Measurements from ENCODE around the gene OR52B6. TPM values are rescaled to one million over a fixed set of nuclear protein-coding genes. Genes with fewer than 3 reads are reported as not detected.

Gene OR52B6
- total and polyA plus RNA-seq, 2 of the 13 experiments (the other 11 are each of a cell fraction or from before 2014, with no cell fraction given): not detected

GRCh38 chr11:5546457-5546856, 34.2 kb upstream of the OR52B6 start (continued):
- TF ChIP-seq REST (IDR thresholded peaks at IDR 0.05; ENCODE audit: borderline replicate concordance in 1 of 2, low read depth in 1 of 2, low read length in 2 of 2) (no peak), ZFP1 (CRISPR knock-in tag; IDR thresholded peaks at IDR 0.05) (no peak), ESRRA (CRISPR knock-in tag; IDR thresholded peaks at IDR 0.05; ENCODE audit: low read depth) (no peak), GPBP1L1 (CRISPR knock-in tag; IDR thresholded peaks at IDR 0.05) (no peak), SALL2 (CRISPR knock-in tag; IDR thresholded peaks at IDR 0.05) (no peak), HNRNPL (IDR thresholded peaks at IDR 0.05; ENCODE audit: low read depth, low read length) (no peak), TCF7L2 (IDR thresholded peaks at IDR 0.05; ENCODE audit: low read depth, low read length) (no peak)

- Histone ChIP-seq H3K4me1 (ENCODE audit: insufficient read depth, low read length) (no peaks in the 10 kb centered on the region), H3K9me3 (ENCODE audit: low read length) (no peaks in the 10 kb centered on the region), H3K79me2 (ENCODE audit: insufficient read depth, low read length) (no peaks in the 10 kb centered on the region), H3K4me2 (ENCODE audit: low read depth, low read length) (no peak overlapping the region), H3K36me3 (replicated peaks in 1 of 2; ENCODE audit: control insufficient read depth in 1 of 2, insufficient read depth in 2 of 2, low read length in 2 of 2) (no peaks in the 10 kb centered on the region), H3K27me3 (ENCODE audit: control insufficient read depth in 1 of 2, insufficient read depth in 2 of 2, low read length in 2 of 2) (no peaks in the 10 kb centered on the region; a peak in 1 of 5 replicates), H3K27ac (ENCODE audit: extremely low read length, insufficient read depth, low read length) (no peak overlapping the region), H2AFZ (ENCODE audit: low read length) (no peak overlapping the region), H4K20me1 (ENCODE audit: insufficient read depth, low read length) (no peaks in the 10 kb centered on the region), H3K4me3 (replicated peaks in 1 of 3; ENCODE audit: insufficient read depth in 1 of 3, low read depth in 2 of 3, low read length in 3 of 3) (no peak overlapping the region), H3K9ac (ENCODE audit: insufficient read depth, low read depth, low read length) (no peak overlapping the region)
- POLR2A ChIA-PET: no interaction called here
- in situ Hi-C loops (cut with HindIII; ENCODE audit: extremely low pct_ligation_motif_present, low pct_unique_long_range_greater_than_20kb): no loop called here
- WGBS (ENCODE audit: low lambda C conversion rate): 40% methylated on average over 1 of the region's 1 CpG
- CTCF ChIA-PET (ENCODE audit: low intra/inter-chr PET ratio, low total read pairs): no interaction called here
- ATAC-seq: no peak
- DNase-seq (ENCODE audit: low spot score): no peak
- no TSS peak for BruUV-seq (replicated peaks)
- FAIRE-seq: no peak
- intact Hi-C loops (cut with micrococcal nuclease; ENCODE audit: unreplicated experiment): no loop called here
- TF ChIP-seq ARID5B (CRISPR knock-in tag; IDR thresholded peaks at IDR 0.05): no peak
- TF ChIP-seq ZNF44 (CRISPR knock-in tag; IDR thresholded peaks at IDR 0.05): no peak
- TF ChIP-seq TFDP2 (CRISPR knock-in tag; IDR thresholded peaks at IDR 0.05): no peak
- TF ChIP-seq HNRNPUL1 (IDR thresholded peaks at IDR 0.05; ENCODE audit: low read depth, low read length): no peak
- no peak for TF ChIP-seq MBD4 (IDR thresholded peaks at IDR 0.05; ENCODE audit: borderline replicate concordance, low read length)
- no peak for TF ChIP-seq ERF (CRISPR knock-in tag; IDR thresholded peaks at IDR 0.05)
These were observed 32.7 kb upstream of the OR52B6 start for GRCh38 chr11:5547982-5548381.
